IPS DF 6.9 (cell line): ENCODE measurements around the gene XPA.

ENCODE experiments used
- DNase-seq: peaks from one replicate; pipeline ENCODE4 v3.0.0-alpha.2; 2013; ENCODE audit warnings: low read depth, low spot score
- H3K27ac ChIP-seq: one replicate; pipeline ENCODE4 v1.5.1; 2013; ENCODE audit warnings: low read length, control low read depth
- H3K27me3 ChIP-seq: 2 replicates; pipeline ENCODE4 v1.6.1; 2013; ENCODE audit warnings: mild to moderate bottlenecking, low read length; ENCODE audit not compliant: control insufficient read depth, insufficient read depth
- H3K36me3 ChIP-seq: 2 replicates; pipeline ENCODE4 v1.6.1; 2013; ENCODE audit warnings: low read length; ENCODE audit not compliant: control insufficient read depth, insufficient read depth
- H3K4me1 ChIP-seq: 2 replicates; pipeline ENCODE4 v1.6.1; 2013; ENCODE audit warnings: low read length; ENCODE audit not compliant: control insufficient read depth, insufficient read depth
- H3K4me3 ChIP-seq: 2 replicates; pipeline ENCODE4 v1.5.1; 2013; ENCODE audit warnings: mild to moderate bottlenecking, low read length
- H3K9me3 ChIP-seq: 2 replicates; pipeline ENCODE4 v1.6.1; 2013; ENCODE audit warnings: low read length, inconsistent platforms; ENCODE audit not compliant: control insufficient read depth, insufficient read depth
- WGBS: extraction: QIAGEN DNeasy Blood & Tissue Kit; methylation state at CpG from one replicate; pipeline ENCODE4 v1.1.7; 2013; ENCODE audit warnings: mixed read lengths, missing lambda C conversion rate; ENCODE audit not compliant: insufficient read length, insufficient coverage; 5-methylcytosine and 5-hydroxymethylcytosine counted together

The XPA gene

GRCh38 chr9:97632985-97633858 is 63.9 kb downstream of the XPA start, which contains the start of the genes NCBP1 and TSTD2:
Gene NCBP1, plus strand, starts transcription at chr9:97633821. Its CDS starts 61 bp downstream, at chr9:97633882.
Gene TSTD2, minus strand, starts transcription at chr9:97633368. Its CDS starts 5,806 bp downstream, at chr9:97627562.
- Histone ChIP-seq H3K27me3 (no peaks in the 10 kb centered on the region), H3K4me1 (peaks cover 5% of the 10 kb centered on the region; the same call in 1 of the 2 replicates), H3K4me3 (peak within 1 kb of the TSS; percentile 90), H3K36me3 (no peaks in the 10 kb centered on the region; the same call in 1 of the 2 replicates), H3K9me3 (no peaks in the 10 kb centered on the region), H3K27ac (no peak within 1 kb of the TSS)
- WGBS = no CpG with 5 or more reads among the region's 83 CpGs
- peak; percentile 90 for DNase-seq

GRCh38 chr9:97632248-97632984 is 64.7 kb downstream of the XPA start:
- no peaks in the 10 kb centered on the region for H3K27me3 ChIP-seq
- peaks cover 5% of the 10 kb centered on the region; the same call in 1 of the 2 replicates for H3K4me1 ChIP-seq
- H3K9me3 ChIP-seq = no peaks in the 10 kb centered on the region
- H3K4me3 ChIP-seq = peak overlapping the region; percentile 90; the same call in 1 of the 2 replicates
- DNase-seq = peak; percentile 25
- no peak overlapping the region for H3K27ac ChIP-seq
- H3K36me3 ChIP-seq = no peaks in the 10 kb centered on the region; the same call in 1 of the 2 replicates
- no CpG with 5 or more reads among the region's 27 CpGs for WGBS

GRCh38 chr9:97630591-97630990 is 66.5 kb downstream of the XPA start:
- H3K4me1 ChIP-seq = peaks cover 5% of the 10 kb centered on the region; the same call in 1 of the 2 replicates
- no peak overlapping the region for H3K4me3 ChIP-seq
- DNase-seq = no peak
- H3K27ac ChIP-seq = no peak overlapping the region
- no peaks in the 10 kb centered on the region; the same call in 1 of the 2 replicates for H3K36me3 ChIP-seq
- no peaks in the 10 kb centered on the region for H3K9me3 ChIP-seq
- no peaks in the 10 kb centered on the region for H3K27me3 ChIP-seq

GRCh38 chr9:97629156-97629555 is 68.0 kb downstream of the XPA start:
- Histone ChIP-seq H3K36me3 (peaks cover 5% of the 10 kb centered on the region; the same call in 1 of the 2 replicates), H3K4me1 (peaks cover 4% of the 10 kb centered on the region; the same call in 1 of the 2 replicates), H3K27me3 (no peaks in the 10 kb centered on the region), H3K9me3 (no peaks in the 10 kb centered on the region; the same call in 1 of the 2 replicates), H3K4me3 (no peak overlapping the region), H3K27ac (no peak overlapping the region)
- no peak for DNase-seq

DNA sequence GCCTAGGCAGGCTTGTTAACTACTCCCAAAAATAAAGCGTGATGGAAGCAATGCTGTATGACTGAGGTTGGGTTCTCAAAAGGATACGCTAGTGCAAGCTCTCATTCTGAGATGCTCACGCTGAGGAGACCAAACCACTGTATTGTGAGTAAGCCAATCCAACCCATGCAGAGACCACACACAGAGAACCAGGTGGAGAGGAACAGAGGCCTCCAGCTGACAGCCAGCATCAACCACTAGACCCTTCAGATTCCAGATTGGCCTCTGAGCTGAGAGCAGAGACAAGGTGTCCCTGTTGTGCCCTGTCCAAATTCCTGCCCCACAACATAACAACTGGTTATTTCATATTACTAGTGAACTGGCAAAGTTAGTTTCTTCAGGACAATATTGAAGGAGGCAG is 68.5 kb downstream of the XPA start:
- no peak overlapping the region for H3K27ac ChIP-seq
- WGBS = no CpG with 5 or more reads among the region's 3 CpGs
- no peaks in the 10 kb centered on the region; the same call in 1 of the 2 replicates for H3K9me3 ChIP-seq
- no peak for DNase-seq
- peaks cover 4% of the 10 kb centered on the region; the same call in 1 of the 2 replicates for H3K4me1 ChIP-seq
- H3K27me3 ChIP-seq = no peaks in the 10 kb centered on the region
- peaks cover 8% of the 10 kb centered on the region; the same call in 1 of the 2 replicates for H3K36me3 ChIP-seq
- H3K4me3 ChIP-seq = no peak overlapping the region

GRCh38 chr9:97627624-97628023 is 69.5 kb downstream of the XPA start:
- Histone ChIP-seq H3K36me3 (peaks cover 8% of the 10 kb centered on the region; the same call in 1 of the 2 replicates), H3K9me3 (no peaks in the 10 kb centered on the region; the same call in 1 of the 2 replicates), H3K27me3 (no peaks in the 10 kb centered on the region), H3K27ac (no peak overlapping the region), H3K4me1 (peaks cover 4% of the 10 kb centered on the region; the same call in 1 of the 2 replicates), H3K4me3 (no peak overlapping the region)
- no CpG with 5 or more reads among the region's 5 CpGs for WGBS
- DNase-seq = no peak

DNA sequence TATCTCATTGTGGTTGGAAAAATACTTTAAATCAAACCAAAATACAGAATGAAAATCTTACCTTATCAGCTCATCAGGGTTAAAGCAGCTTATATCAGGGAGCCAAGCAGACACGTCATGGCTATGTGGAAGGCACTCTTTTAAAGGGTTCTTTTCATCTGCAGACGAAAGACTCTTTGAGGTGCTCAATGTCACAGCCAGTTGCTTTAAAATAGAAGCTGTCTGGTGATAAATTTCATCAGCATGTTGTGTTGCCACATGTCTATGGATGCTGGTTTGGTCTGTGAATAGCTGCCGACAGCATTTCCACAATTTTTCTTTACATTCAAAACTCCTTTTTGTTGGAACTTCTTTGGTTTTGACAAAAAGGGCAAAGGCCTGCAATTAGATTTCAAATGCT is 71.5 kb downstream of the XPA start:
- DNase-seq = no peak
- Histone ChIP-seq H3K4me1 (peaks cover 1% of the 10 kb centered on the region; the same call in 1 of the 2 replicates), H3K4me3 (no peak overlapping the region), H3K36me3 (peaks cover 11% of the 10 kb centered on the region; the same call in 1 of the 2 replicates), H3K27ac (no peak overlapping the region), H3K9me3 (no peaks in the 10 kb centered on the region; the same call in 1 of the 2 replicates), H3K27me3 (no peaks in the 10 kb centered on the region)
- no CpG with 5 or more reads among the region's 3 CpGs for WGBS
